NCI-H2107 (cell line): ENCODE results near the gene ADAM19.

Source experiments
- DNase-seq: peaks from one replicate; lab custom pipeline; 2025; lab: John Stamatoyannopoulos, UW

Gene ADAM19

DNA sequence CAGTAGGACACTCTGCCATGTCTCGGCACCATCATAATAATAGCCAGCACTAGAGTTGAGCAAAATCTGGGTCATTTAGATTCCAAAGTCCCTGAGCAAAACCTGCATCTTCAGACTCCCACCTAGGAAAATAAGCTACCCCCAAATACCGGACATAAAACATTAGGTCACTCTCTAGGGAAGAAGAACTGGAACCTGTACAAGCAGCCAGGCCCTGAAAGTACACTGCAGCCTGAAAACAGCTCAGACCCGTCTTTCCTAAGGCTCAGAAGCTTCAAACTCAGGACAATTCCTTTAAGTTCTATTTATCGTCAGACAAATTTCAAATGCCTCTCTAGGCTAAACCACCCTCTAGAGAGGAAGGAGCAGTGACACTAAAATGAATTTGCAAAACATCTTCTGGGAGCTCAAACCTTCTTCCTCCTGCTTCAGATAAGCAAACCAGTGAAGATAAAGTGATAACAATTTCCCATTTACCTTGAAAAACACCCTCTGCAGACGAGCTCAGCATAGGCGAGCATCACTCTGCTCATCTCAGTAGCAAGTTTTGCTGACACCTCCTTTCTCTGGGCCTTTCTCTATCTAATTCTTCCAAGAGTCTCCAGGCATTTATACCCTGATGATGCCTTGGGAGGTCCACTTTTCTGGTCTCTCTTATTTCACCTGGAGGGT, 34.0 kb downstream of the ADAM19 start:
- DNase-seq, result no peak

DNA sequence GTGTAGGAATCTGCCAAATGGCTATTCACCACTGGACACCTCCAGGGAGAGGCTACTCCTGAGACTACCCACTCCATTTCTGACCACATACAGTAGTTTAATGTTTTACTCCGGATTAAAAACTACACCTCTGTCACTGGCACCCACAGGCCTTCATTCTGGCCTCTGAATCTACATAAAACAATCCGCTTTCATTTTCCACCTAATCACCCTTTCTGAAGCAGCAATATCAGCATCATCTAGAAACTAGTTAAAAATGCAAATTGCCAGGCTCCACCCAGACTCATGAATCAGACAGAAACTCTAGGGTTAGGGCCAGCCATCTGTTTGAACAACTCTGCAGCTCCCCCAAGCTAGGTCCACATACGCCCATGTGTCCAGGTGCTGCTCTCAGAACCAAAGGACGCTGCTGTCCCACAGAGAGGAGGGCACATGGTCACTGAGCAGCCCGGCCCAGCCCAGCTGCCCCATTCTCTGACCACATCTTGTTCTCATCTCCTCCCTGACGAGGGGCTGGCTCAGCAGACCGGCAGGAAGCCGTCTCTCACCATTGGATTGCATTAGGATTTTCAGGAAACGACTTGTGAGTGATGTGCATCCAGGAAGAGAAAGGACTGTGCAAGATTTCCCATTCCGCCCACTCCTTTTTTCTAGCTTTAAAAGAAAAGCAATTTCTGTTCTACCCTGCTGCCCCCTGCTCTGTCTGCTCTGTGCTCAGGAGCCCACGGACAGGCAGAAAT, 34.7 kb downstream of the ADAM19 start:
- no peak for DNase-seq

DNA sequence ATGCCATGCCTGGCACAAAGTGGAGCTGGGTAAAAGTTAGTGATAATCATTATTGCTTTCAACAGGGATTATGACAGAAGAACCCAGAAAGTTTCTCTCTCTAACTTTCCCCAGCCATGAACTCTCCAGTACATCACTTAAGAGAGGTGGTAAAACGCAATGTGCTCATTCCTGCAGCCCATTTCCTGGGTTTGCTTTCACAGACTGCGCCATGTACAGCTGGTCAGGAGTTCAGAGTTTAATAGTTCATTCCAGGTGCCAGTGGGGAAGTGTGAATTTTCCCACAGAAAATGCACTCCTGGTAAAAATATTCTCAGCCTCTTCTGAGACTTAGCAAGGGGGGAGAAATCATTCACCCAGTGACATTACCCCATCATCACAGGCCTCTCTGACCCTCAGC, 35.5 kb downstream of the ADAM19 start:
- no peak for DNase-seq

DNA sequence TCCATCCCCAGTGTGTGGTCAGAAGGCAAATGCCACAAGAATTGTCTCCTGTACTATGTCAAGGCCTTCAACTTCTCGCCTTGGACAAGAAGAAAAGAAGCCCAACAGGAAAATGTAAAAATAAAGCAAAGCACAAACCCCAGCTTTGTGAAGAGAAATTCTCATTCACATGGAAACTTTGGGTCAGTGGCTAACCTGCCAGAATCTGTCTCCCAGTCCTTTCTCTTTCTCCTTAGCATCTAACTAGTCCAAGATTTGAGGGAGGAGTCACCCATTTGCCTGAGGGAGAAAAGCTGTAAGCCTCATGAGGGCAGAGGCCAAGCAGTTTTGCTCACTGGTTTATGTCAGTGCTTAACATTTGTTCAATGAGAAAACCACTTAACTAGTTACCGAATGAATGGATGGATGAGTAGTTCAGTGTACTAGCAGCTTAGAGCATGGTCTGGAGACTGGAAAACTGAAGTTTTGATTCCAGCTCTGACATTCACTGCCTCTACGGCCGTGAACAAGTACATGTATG, 36.0 kb downstream of the ADAM19 start:
- no peak for DNase-seq

DNA sequence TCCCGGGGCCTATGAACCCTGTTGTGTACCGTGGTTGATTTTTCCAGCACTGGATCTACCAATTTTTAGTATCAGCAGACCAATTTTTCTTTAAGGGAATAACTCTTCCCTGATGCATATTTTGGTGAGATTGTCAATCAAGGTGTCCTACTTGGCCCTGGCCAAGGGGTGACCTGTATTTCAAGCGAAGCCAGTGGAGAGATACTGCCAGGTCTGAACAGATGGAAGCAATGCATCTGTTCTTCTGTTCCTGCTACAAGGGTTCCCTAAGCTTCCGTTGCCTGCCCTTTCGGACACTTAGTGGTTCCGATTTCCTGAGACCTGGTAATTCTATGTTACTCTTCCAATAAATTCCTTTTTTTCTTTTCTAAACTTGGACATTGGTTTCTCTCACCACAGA, 37.3 kb downstream of the ADAM19 start:
- no peak for DNase-seq

DNA sequence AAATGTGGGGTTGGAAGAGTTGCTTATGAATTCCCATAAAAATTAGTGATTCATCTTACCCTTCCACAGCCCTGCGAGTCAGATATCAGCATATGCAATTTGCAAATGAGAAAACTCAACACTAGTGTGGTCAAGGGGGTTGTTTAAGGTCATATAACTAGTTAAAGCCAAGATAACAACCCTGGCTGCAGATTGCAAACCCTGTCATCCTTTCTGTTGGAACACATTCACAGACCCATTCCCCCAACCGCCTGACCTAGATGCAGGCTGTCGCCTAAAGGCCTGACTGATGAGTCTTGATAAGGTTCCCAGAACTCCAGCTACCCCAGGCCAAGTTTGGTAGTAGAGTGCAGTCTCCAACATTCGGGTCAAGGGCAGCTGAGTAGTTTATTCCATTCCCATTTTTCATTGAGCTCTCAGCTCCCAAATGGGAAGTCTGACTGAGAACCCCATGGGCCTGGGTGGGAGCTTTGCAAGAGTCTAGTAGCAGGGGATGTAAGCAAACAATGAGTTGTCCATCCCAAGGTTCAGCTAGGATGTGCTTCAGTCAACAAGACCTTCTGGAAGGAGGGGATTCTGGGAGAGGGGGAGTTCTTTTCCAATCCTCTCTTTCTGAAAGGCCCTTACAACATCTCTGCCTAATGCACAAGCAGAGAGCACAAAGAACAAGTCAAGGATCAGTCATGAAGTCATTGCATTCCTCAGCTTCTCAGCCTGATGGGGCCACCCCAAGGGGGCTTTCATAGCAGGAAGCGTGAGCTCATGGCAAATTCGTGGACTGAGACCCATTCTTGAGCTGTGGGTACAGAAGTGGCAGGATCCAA, 40.3 kb downstream of the ADAM19 start:
- DNase-seq, result no peak

DNA sequence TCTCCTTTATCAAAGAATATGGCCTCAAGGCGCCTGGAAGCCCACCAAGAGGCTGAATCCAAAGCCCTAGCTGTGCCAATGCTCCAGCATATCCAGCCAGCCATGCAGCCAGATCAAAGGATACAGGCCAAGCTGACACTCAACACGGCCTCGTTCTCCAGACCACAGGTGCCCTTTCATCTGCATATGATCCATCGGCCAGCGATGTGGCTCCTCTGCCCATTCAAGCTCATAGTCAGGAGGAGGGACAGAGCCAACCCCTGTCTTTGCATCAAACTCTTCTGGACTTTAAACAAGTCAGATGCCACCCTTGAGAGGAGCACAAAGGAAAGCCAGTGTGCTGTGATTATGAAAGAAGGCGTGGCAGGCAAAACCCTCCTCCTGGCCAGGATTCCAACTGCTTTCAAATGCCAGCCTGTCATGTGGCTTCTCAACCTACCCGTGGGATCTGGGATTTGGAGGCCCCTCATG, 42.5 kb downstream of the ADAM19 start:
- no peak for DNase-seq

DNA sequence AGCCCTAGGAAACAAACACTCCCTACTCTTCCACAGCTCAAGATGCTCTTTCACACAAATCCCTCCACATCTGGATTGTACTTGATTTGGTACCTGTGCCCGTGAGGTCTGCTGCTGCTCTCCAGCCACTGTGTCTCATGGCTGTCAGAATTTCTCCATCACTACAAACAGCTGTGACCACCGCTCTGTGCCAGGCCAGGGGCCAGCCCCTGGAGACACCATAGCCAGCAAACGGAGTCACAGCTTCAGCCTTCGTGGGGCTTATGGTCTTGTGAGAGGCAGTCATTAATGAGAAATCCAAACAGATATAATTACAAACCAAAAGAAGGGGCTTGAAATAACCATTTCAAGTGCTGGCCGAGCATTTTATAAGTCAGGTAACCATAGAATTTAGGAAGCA, 43.6 kb downstream of the ADAM19 start:
- DNase-seq, result no peak

DNA sequence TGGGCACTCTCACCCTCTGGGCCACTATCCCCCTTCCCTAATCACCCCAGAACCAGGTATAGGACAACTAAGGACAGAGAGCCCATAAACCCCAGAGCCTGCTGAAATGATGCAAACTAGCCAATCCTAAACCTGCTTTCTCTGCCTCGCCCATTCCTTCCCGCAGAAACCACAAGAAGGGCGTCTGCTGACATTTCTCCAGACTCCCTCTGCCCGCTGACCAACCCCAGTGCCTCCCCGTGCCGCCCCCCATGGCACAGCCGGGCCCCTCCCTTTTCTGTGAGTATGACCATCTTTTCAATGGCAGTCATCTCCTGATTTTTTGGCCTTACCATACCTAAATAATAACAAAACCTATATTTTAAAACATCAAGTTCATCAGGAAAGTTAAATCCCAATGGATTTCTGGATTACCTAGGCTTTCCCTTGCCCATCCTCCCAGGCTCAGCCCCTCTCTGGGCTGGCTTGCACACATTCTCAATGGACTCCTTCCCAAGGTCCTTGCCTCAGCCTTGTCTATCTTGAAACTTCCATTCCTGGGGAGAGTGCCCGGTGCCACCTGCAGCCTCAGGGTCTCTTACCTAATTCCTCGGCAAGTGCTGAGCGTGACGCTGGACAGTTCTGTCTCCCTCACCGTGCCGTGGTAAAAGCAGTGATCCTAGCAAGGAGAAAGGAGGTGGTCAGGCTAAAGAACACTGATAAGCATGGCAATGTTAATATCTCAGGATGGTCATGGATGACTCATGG, 45.2 kb downstream of the ADAM19 start:
- no peak for DNase-seq

DNA sequence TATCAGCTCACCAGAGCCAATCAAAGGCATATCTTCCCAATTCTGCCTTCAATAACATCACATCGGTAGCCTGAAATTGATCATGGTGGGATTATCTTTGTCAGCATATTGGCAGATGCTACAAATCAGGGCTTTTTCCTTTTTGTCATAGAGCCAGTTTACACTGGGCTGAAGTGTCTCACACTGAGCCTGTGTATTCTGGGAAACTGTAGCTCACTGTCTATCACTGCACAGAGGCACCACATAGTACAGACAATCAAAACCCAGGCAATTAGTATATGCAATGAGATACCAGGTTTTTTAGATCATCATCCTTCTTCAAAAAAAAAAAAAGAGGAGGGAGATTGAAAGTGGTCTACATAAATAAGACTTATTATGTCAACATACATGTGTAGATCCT, 46.6 kb downstream of the ADAM19 start:
- DNase-seq, result no peak

DNA sequence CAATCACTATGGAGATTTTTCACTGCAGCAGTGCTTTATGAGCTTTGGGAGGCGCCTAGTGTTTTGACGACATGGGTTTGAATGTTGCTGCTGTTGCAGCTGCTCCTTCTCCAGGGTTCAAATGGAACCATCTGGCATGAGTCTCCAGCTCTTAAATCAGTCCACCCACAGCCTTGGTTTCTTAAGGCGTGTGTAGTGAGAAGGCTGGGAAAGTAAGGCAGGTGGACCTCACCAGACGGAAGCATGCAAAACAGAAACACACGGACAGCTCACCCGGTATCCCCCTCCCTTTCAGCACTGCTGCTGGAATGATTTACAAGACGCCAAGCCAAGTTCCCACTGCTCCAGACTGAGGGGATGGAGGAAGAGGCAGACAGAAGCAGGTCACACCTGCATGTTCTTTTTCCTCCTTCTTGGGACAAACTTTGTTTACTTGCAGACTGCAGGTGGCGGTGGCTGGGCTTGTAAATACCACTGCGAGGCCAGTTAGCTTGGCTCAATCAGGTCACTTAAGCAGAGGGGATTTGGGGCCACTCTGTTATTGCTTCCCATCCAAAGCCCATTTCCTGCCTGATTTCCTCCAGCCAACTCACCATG, 47.4 kb downstream of the ADAM19 start:
- DNase-seq, result no peak

DNA sequence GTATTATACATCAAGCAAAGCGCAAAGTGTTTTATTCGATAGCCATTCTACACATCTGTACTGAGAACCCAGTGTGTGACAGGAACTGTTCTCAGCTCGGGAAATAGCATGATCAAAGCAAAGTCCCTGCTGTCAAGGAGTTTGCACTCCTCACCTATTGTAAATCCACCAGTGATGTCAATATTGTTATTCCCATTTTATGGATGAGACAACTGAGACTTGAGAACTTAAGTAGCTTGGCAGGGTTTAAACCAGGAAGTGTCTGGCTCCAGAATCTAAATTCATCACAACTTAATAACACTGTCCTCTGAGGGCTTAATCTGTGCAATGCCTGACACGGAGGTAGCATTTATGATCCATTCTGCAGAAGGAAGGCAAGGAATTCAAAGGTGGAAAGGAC, 50.7 kb downstream of the ADAM19 start:
- DNase-seq, result no peak

DNA sequence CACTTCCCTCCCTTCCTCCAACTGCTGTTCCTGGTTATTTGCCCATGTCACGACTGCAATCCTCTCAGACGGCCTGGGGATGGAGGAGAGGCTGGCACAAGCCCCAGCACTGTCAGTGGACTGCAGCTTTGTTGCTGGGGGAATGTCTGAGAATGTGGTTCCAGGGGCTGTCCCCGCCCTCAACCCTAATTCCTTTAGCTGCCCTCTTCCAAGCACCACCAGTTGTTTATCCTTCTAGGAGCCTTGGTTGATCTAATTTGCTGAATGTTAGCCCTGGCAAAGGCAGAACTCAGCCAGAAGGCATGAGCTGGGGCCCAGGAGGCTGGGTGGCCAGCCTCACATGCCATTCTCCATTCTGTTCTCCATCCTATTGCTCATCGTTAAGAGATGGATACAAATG, 51.6 kb downstream of the ADAM19 start:
- no peak for DNase-seq

DNA sequence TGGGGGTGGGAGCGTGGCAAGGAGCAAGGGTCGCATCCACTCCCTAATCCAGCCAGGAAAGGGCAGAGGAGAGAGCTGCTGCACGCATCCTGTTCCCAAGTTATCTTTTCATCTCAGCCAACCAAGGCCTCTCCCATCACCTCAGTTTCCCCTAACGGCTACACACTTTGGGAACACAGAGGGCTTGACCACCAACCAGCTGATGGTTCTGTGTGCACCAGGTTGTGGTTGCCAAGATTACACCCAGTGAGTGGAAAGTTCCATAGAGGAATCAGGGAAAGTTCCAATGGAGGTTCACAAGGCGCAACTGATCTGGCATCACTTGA, 53.9 kb downstream of the ADAM19 start:
- DNase-seq, result no peak

DNA sequence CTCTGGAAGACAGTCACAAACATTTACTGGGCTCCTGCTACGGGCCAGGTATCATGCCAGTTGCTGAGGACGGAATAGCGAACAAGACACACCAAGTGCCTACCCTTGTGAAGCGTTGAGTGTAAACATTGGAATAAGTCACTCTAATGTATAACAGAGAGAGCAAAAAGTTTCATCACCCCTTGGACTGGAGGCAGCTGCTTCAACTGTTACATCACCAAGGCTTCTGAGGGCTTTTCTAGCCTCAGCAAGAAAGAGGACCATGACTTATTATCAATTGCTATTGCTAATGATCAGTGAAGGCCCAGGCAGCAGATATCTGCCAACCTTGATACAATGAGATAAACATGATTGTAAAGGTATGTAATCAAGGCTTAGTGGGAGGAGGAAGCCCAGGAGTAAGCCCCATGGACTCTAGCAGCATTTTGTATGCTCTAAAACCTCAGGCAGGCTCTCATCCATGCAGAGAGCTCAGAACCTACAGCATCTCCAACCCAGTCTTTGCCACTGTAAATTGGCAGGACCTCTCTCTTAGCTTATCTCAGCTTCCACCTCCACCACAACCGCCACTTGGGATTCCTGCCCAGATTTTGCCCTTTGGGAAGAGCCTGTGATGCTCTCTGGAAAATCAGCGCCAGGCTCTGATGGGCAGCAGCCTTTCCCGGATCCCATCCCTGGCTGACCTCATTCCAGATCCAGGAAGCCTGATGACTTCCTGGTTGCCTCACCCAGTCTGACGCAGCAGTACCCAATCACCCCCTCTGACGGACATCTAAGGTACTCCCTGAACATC, 54.5 kb downstream of the ADAM19 start:
- no peak for DNase-seq

DNA sequence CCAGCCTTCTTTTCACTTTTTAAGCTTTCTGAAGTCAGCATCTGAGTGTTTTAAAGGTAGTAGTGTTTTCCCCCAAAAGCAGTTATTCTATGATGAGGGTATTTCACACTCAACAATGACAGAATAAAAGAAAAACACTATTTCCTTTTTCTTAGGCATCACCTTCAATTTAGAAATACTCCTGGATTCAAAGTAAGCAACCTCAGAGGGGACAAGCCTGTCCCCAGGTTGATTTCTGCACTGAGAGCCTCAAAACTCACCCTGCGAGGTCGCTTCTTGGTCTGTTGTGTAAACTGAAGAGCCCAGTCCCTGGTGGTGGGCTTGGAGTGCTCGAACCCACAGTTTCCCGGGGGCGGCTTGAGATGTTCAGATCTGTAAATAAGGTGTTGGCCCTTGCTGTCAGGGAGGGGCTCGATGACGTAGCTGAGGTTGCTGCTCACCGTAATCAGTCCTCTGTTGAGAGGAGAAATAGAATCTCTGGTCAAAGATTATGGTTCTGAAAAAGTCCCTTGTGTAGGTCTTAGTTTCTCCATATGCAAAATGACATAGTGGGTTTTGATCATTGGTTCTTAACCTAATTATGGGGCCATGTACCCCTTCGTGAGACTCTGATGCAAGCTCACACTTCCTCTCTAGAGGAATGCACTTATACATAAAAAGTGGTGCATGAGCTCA, 55.9 kb downstream of the ADAM19 start:
- DNase-seq, result no peak

DNA sequence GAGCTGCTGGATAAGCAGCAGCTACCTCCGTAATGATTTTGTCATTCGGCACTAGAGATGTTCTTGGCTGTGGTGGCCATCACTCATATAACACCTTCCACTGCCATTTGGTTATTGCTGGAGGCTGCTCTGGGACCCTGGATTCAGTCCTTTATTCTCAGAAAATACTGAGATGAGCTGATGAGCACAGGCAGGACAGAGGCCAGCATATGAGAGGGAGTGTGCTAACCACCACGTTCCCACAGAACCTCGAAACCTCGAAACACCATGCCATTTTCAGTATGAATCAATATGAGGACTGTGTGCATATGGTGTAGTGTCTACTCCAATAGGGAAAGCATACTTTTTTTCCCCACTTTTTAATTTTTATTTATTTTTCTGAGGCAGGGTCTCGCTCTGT, 56.6 kb downstream of the ADAM19 start:
- DNase-seq, result no peak

DNA sequence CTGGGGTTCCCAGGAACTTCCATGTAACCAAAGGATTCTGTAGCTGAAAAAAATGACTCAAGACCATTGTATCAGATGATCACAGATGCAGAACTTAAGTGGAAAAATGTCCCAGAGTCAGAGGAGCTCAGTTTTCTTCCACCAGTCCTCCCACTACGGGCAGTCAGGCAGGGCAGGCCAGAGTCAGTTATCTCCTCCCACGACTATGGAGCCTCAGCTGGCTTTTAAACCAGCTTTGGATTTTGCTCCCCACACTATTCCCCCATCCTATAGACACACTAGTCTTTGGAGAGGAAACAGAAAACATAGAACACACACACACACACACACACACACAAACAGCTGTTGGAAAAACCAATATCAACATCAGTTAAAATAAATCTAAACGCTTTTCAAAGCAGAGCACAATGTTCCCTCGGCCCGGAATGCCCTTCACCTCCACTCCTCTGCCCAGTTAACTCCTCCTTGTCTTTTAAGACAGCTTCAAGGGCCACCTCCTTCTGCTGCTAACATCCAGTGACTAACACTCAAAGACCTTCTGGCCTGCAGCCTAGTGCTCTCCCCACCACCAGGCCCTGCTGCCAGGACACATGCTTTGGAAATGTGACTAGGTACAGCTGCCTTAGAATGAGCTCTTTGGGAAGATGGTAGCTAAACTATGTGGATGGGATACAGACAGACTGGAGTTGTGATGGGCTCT, 58.8 kb downstream of the ADAM19 start:
- no peak for DNase-seq

DNA sequence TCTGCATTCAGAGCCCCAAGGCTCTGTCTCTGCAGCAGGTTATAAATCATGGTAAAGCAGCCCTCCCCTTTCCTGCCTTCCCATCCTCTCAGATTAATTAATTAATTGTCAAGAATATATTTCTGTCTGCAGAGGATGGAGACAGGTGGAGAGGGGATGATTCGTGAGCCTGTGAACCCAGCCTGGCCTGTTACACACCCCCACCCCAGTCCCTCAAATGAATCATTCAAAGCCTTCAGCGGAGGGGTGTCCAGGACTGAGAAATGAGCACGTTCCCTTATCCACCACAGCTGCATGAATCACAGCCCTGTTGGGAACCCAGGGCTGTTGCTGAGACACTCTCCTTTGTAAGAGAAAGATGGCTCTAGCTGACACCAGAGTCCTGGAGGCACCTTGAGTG, 59.6 kb downstream of the ADAM19 start:
- no peak for DNase-seq

DNA sequence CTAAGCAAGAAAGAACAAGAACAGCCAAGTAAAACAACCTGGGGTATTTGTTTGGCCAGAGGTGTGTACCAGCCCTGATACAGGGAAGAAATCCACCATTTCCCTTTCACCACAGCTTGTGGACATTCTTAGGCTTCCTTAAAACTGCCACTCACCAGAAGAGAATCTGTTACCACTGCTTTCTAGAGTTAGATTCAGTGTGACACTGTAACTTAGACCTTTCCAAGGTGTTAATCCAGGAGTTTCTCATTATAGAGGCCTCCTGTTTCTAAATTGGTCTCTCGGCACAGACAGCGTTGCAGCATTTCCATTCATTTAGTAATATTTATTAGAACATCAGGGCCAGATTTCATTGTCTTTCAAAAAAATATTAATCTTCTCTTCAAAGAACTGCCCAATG, 60.6 kb downstream of the ADAM19 start:
- DNase-seq, result no peak
